ENCODE results near the gene NFE2. TPM values are rescaled to one million over a fixed set of nuclear protein-coding genes. Genes with fewer than 3 reads are reported as not detected.
"Not testable (repeated sequence)": the region's sequence is repeated elsewhere in the genome, so short reads cannot be mapped to it uniquely, and the experiment has no call there.

NFE2 gene
- total and polyA plus RNA-seq, 4 donors = 3.5 to 38.5 (median 7.4) TPM

DNA sequence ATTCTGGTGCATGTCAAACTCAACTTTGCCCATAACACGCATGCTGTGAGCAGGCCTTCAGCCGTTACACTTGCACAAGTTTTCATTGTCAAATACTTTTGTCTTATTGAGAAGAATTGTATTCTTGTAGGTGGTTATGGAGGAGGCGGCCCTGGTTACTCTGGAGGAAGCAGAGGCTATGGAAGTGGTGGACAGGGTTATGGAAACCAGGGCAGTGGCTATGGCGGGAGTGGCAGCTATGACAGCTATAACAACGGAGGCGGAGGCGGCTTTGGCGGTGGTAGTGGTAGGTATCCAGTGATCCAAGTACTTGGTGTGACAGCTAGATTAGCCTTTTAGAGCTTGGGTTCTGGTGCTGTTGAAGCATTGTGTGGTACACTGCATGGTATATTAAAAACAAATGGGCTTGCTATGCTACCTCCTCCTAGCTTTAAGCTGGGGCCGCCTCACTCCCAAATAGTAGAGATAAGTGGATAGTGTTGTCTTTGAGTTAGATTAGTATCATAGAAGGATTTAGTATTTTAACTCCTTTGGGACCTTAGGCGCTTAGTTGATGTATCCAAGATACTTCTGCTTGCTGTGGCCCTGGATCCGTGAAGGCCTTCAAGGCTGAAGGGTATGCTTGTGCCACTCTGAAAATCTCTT lies 17.7 kb downstream of the NFE2 start:
- peaks cover 26 to 59% (median 48%) of the 10 kb centered on the region in 4 donors for H3K36me3 ChIP-seq (ENCODE audit: control insufficient read depth in 4 of 4, insufficient read depth in 4 of 4, low read length in 4 of 4)

DNA sequence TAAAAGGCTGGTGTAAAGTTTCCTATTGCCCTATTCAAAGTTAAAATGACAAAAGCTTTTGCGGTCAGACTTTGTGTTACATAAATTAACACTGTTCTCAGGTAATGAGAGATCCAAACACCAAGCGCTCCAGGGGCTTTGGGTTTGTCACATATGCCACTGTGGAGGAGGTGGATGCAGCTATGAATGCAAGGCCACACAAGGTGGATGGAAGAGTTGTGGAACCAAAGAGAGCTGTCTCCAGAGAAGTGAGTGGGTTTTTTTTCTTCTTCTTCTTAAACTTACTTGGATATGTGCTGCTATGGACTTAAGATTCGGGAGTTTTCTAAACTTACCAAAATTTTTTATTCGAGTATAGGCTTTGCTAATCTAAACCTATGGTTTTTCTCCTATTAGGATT lies 19.1 kb downstream of the NFE2 start:
- Histone ChIP-seq H3K9ac (ENCODE audit: insufficient read depth in 1 of 2, low read length in 2 of 2) (peak overlapping the region; percentile 99 to 100), H3K27ac (ENCODE audit: low read depth in 1 of 2, low read length in 1 of 2) (peak overlapping the region in 1 of 2 donors; percentile 86), H3K4me3 (peak overlapping the region; percentile 92), H3K4me1 (ENCODE audit: control insufficient read depth in 5 of 5, insufficient read depth in 5 of 5, low read length in 5 of 5) (peaks cover 6 to 53% (median 18%) of the 10 kb centered on the region in 5 donors), H3K36me3 (ENCODE audit: control insufficient read depth in 4 of 4, insufficient read depth in 4 of 4, low read length in 4 of 4) (peaks cover 19 to 55% (median 39%) of the 10 kb centered on the region in 4 donors)
- WGBS, 2 donors = 10 to 13% methylated on average over 4 of the region's 4 CpGs
- not testable (repeated sequence) for H3K9me3 ChIP-seq (ENCODE audit: control insufficient read depth in 4 of 4, insufficient read depth in 3 of 4, low read length in 3 of 4); DNase-seq; ATAC-seq (ENCODE audit: insufficient read depth, low FRiP score); H3K27me3 ChIP-seq (ENCODE audit: control insufficient read depth in 3 of 3, insufficient read depth in 3 of 3, low read length in 2 of 3)

More for the DNA sequence above, 17.7 kb downstream of the NFE2 start:
- 34 to 42% methylated on average over 11 of the region's 11 CpGs for WGBS, 2 donors
- ATAC-seq (ENCODE audit: insufficient read depth, low FRiP score) = no peak
- no peak overlapping the region for H3K27ac ChIP-seq (ENCODE audit: low read depth in 1 of 2, low read length in 1 of 2)
- no peak for DNase-seq
- H3K4me3 ChIP-seq = no peak overlapping the region
- peak overlapping the region; percentile 58 to 100 for H3K9ac ChIP-seq (ENCODE audit: insufficient read depth in 1 of 2, low read length in 2 of 2)
- H3K4me1 ChIP-seq (ENCODE audit: control insufficient read depth in 5 of 5, insufficient read depth in 5 of 5, low read length in 5 of 5) = peaks cover 6 to 46% (median 16%) of the 10 kb centered on the region in 5 donors
- H3K9me3 ChIP-seq (ENCODE audit: control insufficient read depth in 4 of 4, insufficient read depth in 3 of 4, low read length in 3 of 4) = no peaks in the 10 kb centered on the region
- TF ChIP-seq, protein P1, sequence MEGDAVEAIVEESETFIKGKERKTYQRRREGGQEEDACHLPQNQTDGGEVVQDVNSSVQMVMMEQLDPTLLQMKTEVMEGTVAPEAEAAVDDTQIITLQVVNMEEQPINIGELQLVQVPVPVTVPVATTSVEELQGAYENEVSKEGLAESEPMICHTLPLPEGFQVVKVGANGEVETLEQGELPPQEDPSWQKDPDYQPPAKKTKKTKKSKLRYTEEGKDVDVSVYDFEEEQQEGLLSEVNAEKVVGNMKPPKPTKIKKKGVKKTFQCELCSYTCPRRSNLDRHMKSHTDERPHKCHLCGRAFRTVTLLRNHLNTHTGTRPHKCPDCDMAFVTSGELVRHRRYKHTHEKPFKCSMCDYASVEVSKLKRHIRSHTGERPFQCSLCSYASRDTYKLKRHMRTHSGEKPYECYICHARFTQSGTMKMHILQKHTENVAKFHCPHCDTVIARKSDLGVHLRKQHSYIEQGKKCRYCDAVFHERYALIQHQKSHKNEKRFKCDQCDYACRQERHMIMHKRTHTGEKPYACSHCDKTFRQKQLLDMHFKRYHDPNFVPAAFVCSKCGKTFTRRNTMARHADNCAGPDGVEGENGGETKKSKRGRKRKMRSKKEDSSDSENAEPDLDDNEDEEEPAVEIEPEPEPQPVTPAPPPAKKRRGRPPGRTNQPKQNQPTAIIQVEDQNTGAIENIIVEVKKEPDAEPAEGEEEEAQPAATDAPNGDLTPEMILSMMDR (IDR thresholded peaks at IDR 0.05; ENCODE audit: control extremely low read depth, extremely low read depth) = no peak
- no peaks in the 10 kb centered on the region for H3K27me3 ChIP-seq (ENCODE audit: control insufficient read depth in 3 of 3, insufficient read depth in 3 of 3, low read length in 2 of 3)

DNA sequence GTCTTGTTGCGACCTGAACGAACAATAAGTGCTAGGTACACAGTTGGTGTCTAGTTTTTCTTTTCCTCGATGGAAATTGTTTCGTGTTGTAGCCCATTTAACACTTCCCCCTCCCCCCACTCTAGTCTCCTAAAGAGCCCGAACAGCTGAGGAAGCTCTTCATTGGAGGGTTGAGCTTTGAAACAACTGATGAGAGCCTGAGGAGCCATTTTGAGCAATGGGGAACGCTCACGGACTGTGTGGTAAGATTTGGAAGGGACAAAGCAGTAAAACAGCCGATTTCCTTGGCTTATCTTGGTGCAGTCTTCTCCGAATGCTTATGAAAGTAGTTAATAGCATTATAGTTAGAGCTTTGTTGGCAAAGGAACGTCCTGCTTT lies 19.6 kb downstream of the NFE2 start:
- Histone ChIP-seq H3K27ac (ENCODE audit: low read depth in 1 of 2, low read length in 1 of 2) (peak overlapping the region; percentile 81 to 86), H3K4me3 (peak overlapping the region; percentile 92), H3K9ac (ENCODE audit: insufficient read depth in 1 of 2, low read length in 2 of 2) (peak overlapping the region; percentile 99 to 100), H3K36me3 (ENCODE audit: control insufficient read depth in 4 of 4, insufficient read depth in 4 of 4, low read length in 4 of 4) (peaks cover 17 to 51% (median 35%) of the 10 kb centered on the region in 4 donors), H3K4me1 (ENCODE audit: control insufficient read depth in 5 of 5, insufficient read depth in 5 of 5, low read length in 5 of 5) (peaks cover 6 to 53% (median 18%) of the 10 kb centered on the region in 5 donors)
- H3K9me3 ChIP-seq (ENCODE audit: control insufficient read depth in 4 of 4, insufficient read depth in 3 of 4, low read length in 3 of 4); H3K27me3 ChIP-seq (ENCODE audit: control insufficient read depth in 3 of 3, insufficient read depth in 3 of 3, low read length in 2 of 3); ATAC-seq (ENCODE audit: insufficient read depth, low FRiP score); DNase-seq: not testable (repeated sequence)
- WGBS, 2 donors = 0 to 1% methylated on average over 10 of the region's 10 CpGs

DNA sequence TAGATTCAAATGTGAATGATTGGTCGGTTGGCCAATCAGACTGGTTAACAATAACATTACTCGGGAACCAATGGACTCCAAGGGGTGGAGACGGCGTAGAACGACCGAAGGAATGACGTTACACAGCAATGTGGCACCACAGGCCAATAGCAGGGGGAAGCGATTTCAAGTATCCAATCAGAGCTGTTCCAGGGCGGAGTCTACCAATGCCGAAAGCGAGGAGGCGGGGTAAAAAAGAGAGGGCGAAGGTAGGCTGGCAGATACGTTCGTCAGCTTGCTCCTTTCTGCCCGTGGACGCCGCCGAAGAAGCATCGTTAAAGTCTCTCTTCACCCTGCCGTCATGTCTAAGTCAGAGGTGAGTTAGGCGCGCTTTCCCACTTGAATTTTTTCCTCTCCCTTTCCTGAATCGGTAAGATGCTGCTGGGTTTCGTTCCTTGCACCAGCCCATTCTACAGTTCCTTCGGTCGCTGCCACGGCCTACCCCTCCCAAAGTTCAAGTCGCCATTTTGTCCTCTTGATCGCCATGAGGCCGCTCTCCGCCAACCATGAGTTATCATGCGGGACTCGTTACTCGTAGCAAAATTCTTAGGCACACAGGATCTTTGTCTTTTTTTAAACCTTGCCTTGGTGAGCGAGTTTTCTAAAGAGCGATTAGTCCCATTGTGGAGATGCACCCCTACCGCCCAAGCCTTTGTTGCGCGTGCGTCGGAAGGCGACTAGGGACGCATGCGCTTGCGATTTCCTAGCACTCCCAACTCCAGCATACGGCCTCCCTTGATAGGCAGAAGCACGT lies 20.2 kb downstream of the NFE2 start, which contains the start of gene HNRNPA1:
Gene HNRNPA1 (plus strand): TSS at position 259 of the 793 bp plus-strand sequence. CDS start 82 bp downstream, at position 341.
- Histone ChIP-seq H3K36me3 (ENCODE audit: control insufficient read depth in 4 of 4, insufficient read depth in 4 of 4, low read length in 4 of 4) (peaks cover 13 to 46% (median 30%) of the 10 kb centered on the region in 4 donors), H3K27ac (ENCODE audit: low read depth in 1 of 2, low read length in 1 of 2) (peak within 1 kb of the TSS; percentile 86 to 88), H3K27me3 (ENCODE audit: control insufficient read depth in 3 of 3, insufficient read depth in 3 of 3, low read length in 2 of 3) (no peaks in the 10 kb centered on the region), H3K9me3 (ENCODE audit: control insufficient read depth in 4 of 4, insufficient read depth in 3 of 4, low read length in 3 of 4) (no peaks in the 10 kb centered on the region), H3K9ac (ENCODE audit: insufficient read depth in 1 of 2, low read length in 2 of 2) (peak within 1 kb of the TSS; percentile 99 to 100), H3K4me1 (ENCODE audit: control insufficient read depth in 5 of 5, insufficient read depth in 5 of 5, low read length in 5 of 5) (peaks cover 6 to 53% (median 18%) of the 10 kb centered on the region in 5 donors), H3K4me3 (peak within 1 kb of the TSS; percentile 92)
- 0% methylated on average over 48 of the region's 48 CpGs for WGBS, 2 donors
- peak; percentile 99 to 100 (median 100) for DNase-seq
- TF ChIP-seq, protein P1 (IDR thresholded peaks at IDR 0.05; ENCODE audit: control extremely low read depth, extremely low read depth) = no peak
- peak; percentile 94 for ATAC-seq (ENCODE audit: insufficient read depth, low FRiP score)
